Glutamatergic neuron (in vitro differentiated cells): ENCODE measurements around the gene CARD6. TPM values are rescaled to one million over a fixed set of nuclear protein-coding genes. Genes with fewer than 3 reads are reported as not detected.
A peak's percentile ranks its signal among the peaks of the same experiment; 100 is the strongest.
"Not testable (repeated sequence)": the region's sequence is repeated elsewhere in the genome, so short reads cannot be mapped to it uniquely, and the experiment has no call there.

Source experiments
- DNase-seq: peaks from one replicate; pipeline ENCODE4 v3.0.0; 2022
- H3K27ac Mint-ChIP-seq: one replicate; pipeline ENCODE4 v1.8.0; 2020; ENCODE audit warnings: mild to moderate bottlenecking, mixed read lengths, inconsistent platforms; ENCODE audit not compliant: unreplicated experiment
- H3K27me3 Mint-ChIP-seq: one replicate; pipeline ENCODE4 v1.8.0; 2020; ENCODE audit warnings: mild to moderate bottlenecking, moderate library complexity, mixed read lengths, inconsistent platforms; ENCODE audit not compliant: unreplicated experiment
- H3K36me3 Mint-ChIP-seq: one replicate; pipeline ENCODE4 v1.8.0; 2020; ENCODE audit warnings: mild to moderate bottlenecking, mixed read lengths, inconsistent platforms; ENCODE audit not compliant: unreplicated experiment
- H3K4me1 Mint-ChIP-seq: one replicate; pipeline ENCODE4 v1.8.0; 2020; ENCODE audit warnings: mild to moderate bottlenecking, low read depth, mixed read lengths, inconsistent platforms; ENCODE audit not compliant: unreplicated experiment
- H3K4me3 Mint-ChIP-seq: one replicate; pipeline ENCODE4 v1.8.0; 2020; ENCODE audit warnings: mild to moderate bottlenecking, mixed read lengths, inconsistent platforms; ENCODE audit not compliant: unreplicated experiment
- H3K9me3 Mint-ChIP-seq: one replicate; pipeline ENCODE4 v1.8.0; 2020; ENCODE audit warnings: mild to moderate bottlenecking, moderate library complexity, mixed read lengths, inconsistent platforms; ENCODE audit not compliant: unreplicated experiment
- CTCF ChIP-seq: fragments of 200-600 bp; sonication (generic); IDR thresholded peaks from one replicate; pipeline ENCODE4 v1.5.0; 2021; ENCODE audit not compliant: partially characterized antibody, unreplicated experiment
- total RNA-seq: library from RNA; stranded (reverse); fragmentation: NEBNext Ultra II Directional; extraction: Animal tissue kit (Norgen Biotek cat#: 25700); gene quantifications from one replicate; pipeline ENCODE4 v1.2.1, GENCODE V29; 2021; ENCODE audit not compliant: unreplicated experiment

Gene CARD6
- total RNA-seq, 1 donor from 2014 or later: not detected

GRCh38 chr5:40875958-40876357 is 34.8 kb downstream of the CARD6 start:
- no peaks in the 10 kb centered on the region for H3K4me1 Mint-ChIP-seq
- H3K9me3 Mint-ChIP-seq: no peaks in the 10 kb centered on the region
- H3K36me3 Mint-ChIP-seq: no peaks in the 10 kb centered on the region
- no peak for DNase-seq
- TF ChIP-seq CTCF: no peak
- H3K4me3 Mint-ChIP-seq: no peak overlapping the region
- H3K27me3 Mint-ChIP-seq: no peaks in the 10 kb centered on the region
- H3K27ac Mint-ChIP-seq: no peak overlapping the region

- Mint-ChIP-seq H3K9me3 (no peaks in the 10 kb centered on the region), H3K27me3 (no peaks in the 10 kb centered on the region), H3K27ac (no peak overlapping the region), H3K4me1 (no peaks in the 10 kb centered on the region), H3K4me3 (no peak overlapping the region), H3K36me3 (no peaks in the 10 kb centered on the region)
- DNase-seq: no peak
- TF ChIP-seq CTCF: no peak
Measured at GRCh38 chr5:40877371-40877988, 36.3 kb downstream of the CARD6 start.

GRCh38 chr5:40879163-40879942 is 38.2 kb downstream of the CARD6 start:
- no peak overlapping the region for H3K4me3 Mint-ChIP-seq
- H3K27me3 Mint-ChIP-seq: peaks cover under 1% of the 10 kb centered on the region
- no peaks in the 10 kb centered on the region for H3K36me3 Mint-ChIP-seq
- DNase-seq: no peak
- no peaks in the 10 kb centered on the region for H3K4me1 Mint-ChIP-seq
- peak; percentile 80 for TF ChIP-seq CTCF
- H3K9me3 Mint-ChIP-seq: peaks cover 3% of the 10 kb centered on the region
- no peak overlapping the region for H3K27ac Mint-ChIP-seq

GRCh38 chr5:40882291-40882690 is 41.1 kb downstream of the CARD6 start:
- DNase-seq: no peak
- Mint-ChIP-seq H3K4me3 (no peak overlapping the region), H3K36me3 (no peaks in the 10 kb centered on the region), H3K4me1 (no peaks in the 10 kb centered on the region), H3K27me3 (peaks cover 2% of the 10 kb centered on the region), H3K9me3 (peaks cover 3% of the 10 kb centered on the region), H3K27ac (no peak overlapping the region)
- no peak for TF ChIP-seq CTCF

- not testable (repeated sequence) for H3K4me1 Mint-ChIP-seq, DNase-seq, H3K9me3 Mint-ChIP-seq, H3K4me3 Mint-ChIP-seq, H3K27me3 Mint-ChIP-seq, H3K27ac Mint-ChIP-seq, H3K36me3 Mint-ChIP-seq
Measured at GRCh38 chr5:40883051-40883450, 41.9 kb downstream of the CARD6 start.

- not testable (repeated sequence) for H3K36me3 Mint-ChIP-seq, DNase-seq, H3K27me3 Mint-ChIP-seq, H3K9me3 Mint-ChIP-seq, H3K27ac Mint-ChIP-seq, H3K4me3 Mint-ChIP-seq, H3K4me1 Mint-ChIP-seq
Measured at GRCh38 chr5:40895440-40896425, 54.6 kb downstream of the CARD6 start.
